Lower leg skin (tissue), 3 donors: ENCODE data around the gene ZNF821.

Source experiments
- POLR2A ChIP-seq, 2 donors: fragments of 450-650 bp; IDR thresholded peaks; one replicate each; pipeline ENCODE4 v1.6.1; 2016 to 2017; ENCODE audit warnings: antibody characterized with exemption in 2 of 2, mild to moderate bottlenecking in 1 of 2, moderate library complexity in 1 of 2
- TF ChIP-seq, protein P1 (sequence below), 3 donors: fragments of 450-650 bp; IDR thresholded peaks; one replicate each; pipeline ENCODE4 v1.5.1; 2016; ENCODE audit warnings: antibody characterized with exemption in 3 of 3, mild to moderate bottlenecking in 3 of 3, moderate library complexity in 2 of 3

DNA sequence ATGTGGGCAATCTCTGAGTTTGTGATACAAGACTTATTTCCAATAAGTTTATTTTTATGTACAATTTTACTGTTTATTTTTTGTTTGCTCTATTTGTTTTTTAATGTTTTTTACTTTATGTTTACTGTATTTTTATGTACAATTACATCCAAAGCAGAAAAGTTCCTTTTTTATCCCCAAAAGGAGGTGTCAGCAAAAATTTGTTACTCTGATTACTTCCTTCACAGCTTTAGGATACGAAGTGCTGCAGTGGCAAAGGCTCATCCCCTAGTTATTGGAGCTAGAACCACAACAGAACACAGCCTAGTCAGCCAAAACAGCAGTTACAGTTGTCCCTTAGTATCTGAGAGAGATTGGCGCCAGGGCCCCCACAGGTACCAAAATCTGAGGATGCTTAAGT, 47.0 kb upstream of the ZNF821 start:
- TF ChIP-seq, protein P1, sequence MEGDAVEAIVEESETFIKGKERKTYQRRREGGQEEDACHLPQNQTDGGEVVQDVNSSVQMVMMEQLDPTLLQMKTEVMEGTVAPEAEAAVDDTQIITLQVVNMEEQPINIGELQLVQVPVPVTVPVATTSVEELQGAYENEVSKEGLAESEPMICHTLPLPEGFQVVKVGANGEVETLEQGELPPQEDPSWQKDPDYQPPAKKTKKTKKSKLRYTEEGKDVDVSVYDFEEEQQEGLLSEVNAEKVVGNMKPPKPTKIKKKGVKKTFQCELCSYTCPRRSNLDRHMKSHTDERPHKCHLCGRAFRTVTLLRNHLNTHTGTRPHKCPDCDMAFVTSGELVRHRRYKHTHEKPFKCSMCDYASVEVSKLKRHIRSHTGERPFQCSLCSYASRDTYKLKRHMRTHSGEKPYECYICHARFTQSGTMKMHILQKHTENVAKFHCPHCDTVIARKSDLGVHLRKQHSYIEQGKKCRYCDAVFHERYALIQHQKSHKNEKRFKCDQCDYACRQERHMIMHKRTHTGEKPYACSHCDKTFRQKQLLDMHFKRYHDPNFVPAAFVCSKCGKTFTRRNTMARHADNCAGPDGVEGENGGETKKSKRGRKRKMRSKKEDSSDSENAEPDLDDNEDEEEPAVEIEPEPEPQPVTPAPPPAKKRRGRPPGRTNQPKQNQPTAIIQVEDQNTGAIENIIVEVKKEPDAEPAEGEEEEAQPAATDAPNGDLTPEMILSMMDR (IDR thresholded peaks at IDR 0.05), result no peak
- TF ChIP-seq POLR2A (IDR thresholded peaks at IDR 0.05), result no peak
